Stimulated activated CD4-positive, alpha-beta T cell treated with anti-CD3 and anti-CD28 coated beads, Interleukin-4, amount 100 ng/mL, for 48 hours (primary cell): ENCODE measurements around the gene DCANP1.
A peak's percentile ranks its signal among the peaks of the same experiment; 100 is the strongest.

ENCODE experiments used
- DNase-seq, 2 donors: peaks; one replicate each; pipeline ENCODE4 v3.0.0-alpha.2; 2020; ENCODE audit warnings: low read depth in 2 of 2

The DCANP1 gene

DNA sequence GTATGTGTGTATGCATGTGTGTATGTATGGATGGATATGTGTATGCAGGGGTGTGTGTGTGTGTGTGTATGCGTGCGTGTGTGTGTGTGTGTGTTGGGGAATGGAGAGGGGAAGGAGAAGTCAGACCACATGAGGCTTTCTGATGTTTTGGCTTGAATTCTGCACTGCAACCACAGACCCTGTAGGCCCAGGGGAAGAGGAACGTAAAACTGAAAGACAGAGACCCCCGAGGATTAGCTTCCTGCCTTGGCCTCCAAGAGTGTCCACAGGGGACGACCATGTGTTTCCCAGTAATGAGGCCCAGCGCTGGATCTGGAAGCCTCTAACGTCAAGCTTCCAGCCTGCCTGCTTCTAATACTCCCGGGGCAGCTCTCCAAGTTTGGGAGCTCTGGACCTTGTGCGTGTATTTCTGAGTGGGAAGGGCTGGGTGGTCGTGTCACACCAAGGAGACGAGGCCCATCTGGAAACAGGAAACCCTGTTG lies 5.8 kb downstream of the DCANP1 start:
- no peak for DNase-seq

DNA sequence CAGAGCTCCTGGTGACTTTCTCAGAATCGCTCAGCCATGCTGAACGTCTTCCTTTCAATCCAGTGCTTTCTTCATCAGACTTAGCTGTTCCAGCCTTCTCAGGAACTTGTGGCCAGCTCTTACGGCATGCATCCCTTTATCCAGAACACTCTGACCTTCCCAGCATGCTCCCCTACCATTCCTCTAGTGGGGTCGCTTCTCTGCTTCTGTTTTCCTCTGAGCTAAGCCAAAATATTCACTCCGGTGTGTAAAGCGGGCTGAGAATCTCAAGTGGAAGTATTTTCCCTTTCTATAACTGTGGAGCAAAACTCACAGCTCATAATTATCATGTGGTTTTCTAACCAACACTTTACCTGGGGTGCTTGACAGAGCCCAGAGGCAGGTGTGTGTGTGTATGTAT lies 6.2 kb downstream of the DCANP1 start:
- DNase-seq: no peak

DNA sequence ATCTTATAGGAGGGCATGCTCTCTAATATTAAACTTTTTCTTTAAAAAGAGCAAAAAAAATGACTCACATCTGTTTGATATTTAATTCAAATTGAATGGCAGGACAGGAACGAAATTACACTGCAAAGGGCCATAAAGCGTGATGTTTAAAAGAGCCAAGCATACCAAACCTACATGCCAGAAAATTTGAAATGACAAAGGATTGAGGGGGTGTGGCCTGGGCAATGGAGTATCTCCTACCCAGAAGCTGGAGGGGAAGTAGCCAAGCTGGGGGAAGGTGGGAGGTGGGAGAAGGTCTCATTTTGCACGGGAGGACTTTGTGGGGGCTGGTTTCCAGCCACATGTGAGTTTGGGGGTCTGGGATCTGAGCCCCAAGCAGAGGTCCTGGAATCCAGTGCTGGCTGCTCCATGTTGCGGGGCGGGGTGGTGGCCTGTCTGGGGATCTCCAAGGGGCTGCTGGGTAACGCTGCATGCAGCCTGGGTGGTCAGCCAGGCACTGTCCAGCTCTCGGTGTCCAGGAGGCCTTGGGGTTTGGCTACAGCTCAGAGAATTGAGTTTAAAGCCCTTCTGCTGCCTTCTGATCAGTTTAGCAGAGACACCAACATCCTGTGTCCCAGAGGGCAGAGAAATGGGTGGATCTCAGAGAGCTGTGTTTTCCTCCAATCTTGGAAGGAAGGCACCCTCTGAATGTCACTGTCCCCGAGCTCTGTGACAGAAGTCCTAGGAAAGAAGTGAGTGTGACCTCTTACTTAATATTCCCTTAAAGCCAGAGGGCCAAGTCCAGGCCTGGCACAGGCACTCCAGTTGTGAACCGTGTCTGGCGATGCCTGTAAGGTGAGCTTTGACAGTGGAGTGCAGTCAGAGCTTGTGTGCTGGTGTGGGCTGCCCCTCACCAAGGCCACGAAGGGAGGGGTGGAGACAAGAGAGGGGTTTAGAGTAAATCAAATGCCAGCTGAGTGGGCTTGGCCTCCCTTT lies 7.6 kb downstream of the DCANP1 start:
- DNase-seq: no peak

DNA sequence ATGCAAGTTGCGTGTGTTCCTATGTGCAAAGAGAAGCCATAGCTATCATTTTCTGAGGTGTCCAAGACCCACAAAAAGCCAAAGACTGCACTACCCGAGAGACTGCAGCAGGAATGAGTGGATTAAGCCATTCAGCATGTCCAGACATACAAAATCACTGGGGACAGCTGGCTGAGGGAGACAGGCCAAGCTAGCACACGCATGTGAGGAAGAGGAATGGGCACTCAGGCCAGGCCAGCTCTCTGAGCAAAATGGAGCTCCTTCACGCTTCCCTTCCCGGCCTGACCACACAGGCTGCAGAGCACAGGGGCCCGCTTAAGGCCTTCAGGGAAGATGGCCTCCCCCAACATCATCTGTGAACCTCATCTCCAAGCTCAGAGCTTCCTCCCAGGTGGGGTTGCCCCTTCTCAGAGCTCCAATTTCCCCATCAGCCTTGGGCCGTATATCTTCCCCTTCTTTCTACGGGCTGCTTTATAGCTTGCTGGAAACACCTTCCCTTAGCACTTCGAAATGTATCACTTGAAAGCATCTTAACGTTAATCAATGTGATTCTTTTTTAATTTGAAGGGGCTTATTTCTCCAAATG lies 8.4 kb downstream of the DCANP1 start:
- DNase-seq: no peak

DNA sequence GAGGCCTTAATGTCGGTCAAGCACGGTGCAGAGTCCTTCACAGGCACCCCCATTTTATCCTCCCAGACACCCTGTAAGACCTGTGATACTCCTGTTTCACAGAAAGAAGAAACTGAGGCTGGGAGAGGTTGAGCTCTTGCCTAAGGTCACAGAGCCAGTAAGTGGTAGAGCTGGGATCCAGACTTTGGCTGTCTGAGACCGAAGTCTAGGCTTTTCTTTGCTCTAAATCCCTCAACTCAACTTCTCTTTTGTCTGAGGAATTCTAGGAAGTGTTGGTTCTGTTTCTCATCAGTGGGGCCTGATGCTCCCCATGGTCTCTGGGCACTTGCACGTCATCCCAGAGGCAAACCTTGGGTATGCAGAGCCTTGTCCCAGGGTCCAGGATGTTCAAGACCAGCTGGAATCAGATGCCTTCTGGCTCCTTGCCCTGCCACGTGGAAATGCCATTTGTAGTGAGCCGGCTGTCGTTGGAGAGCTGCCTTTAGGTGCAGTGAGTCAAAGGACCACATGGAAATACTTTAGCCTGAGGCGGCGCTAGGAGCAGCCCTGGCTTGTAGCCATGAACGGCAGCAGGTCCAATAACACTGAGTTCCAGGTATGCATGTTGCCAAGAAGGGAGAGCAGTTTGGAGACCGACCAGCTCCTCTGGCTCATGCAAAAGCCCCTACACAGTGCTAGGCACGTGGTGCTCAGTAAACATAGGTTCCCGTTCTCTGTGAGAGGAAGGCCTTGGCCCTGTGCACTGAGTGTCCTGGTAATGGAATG lies 9.2 kb downstream of the DCANP1 start:
- no peak for DNase-seq

DNA sequence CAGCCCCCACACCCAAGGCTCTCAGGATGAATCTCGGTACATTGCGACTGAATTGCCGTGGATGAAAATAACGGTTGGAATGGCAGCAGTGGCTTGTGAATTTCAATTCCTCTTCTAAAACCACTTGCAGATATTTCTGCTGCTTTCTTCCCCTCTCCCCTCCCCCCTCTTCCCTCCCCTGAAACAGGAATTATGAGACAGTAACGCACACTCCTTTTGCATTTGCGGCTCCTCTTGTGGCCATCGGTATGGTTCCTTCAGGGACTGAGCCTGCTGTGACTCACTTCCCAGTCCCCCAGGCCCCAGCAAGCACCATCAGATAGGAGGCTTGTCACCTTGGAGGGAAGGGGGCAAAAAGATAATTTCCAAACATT lies 9.7 kb downstream of the DCANP1 start:
- no peak for DNase-seq

DNA sequence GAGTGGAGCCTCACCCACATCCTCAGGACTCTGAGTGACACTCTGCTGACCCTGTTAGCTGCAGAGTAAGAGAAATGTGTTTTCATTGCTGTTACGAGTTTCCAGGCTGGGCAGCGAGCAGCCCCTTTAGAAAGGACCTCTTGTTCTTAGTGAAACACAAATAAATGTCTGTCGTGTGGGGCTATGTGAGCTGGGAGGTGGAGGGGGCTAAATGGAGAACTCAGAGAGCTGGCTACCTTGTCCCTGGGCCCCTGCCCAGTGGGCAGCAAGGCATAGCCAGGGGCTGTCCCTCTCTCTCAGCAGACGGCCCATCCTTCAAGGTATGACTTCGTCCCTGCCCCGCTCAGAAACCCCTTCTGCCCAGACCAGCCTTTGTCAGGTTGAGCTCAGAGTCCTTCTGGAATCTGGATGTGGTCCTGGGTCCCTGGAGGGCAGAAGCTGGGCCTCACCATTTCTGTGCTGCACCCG lies 10.2 kb downstream of the DCANP1 start:
- DNase-seq: no peak

DNA sequence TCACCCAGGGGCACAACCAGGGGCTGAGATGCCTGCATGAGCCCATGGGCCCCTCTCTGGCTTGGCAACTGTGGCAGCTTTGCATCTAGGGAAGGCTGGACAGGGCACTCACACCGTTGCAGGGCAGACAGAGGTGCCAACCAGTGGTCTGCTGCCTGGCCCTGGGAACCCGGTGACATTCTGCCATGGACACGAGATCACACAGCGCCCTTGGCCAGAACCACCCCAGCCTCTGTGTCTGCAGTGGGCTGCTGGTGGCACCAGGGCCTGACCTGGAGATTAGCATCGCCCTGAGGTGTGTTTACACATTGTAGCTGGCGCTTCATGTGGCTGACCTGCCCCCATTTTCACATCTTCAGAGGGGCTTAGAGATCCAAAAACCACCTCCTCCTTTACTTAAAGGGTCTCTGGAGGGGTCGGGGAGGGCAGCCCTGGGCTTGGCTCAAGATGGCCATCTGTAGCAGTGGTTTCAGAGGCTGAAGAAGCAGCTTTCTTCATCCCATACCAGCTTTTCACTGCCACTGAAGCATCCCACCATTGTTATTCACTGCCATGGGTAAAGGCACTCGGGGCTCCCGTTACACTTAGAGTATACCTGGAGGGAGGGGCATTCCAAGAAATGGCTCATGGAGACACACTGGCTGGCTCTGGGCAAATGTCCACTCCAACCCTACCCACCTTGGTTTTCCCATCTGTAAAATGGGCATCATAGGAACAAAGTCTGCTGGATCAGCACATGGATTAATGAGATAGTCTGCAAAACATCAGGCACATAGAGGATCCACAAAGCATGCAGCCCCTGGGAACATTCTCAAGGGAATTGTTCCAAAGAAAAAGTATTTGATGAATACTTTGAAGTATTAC lies 11.4 kb downstream of the DCANP1 start:
- no peak for DNase-seq

DNA sequence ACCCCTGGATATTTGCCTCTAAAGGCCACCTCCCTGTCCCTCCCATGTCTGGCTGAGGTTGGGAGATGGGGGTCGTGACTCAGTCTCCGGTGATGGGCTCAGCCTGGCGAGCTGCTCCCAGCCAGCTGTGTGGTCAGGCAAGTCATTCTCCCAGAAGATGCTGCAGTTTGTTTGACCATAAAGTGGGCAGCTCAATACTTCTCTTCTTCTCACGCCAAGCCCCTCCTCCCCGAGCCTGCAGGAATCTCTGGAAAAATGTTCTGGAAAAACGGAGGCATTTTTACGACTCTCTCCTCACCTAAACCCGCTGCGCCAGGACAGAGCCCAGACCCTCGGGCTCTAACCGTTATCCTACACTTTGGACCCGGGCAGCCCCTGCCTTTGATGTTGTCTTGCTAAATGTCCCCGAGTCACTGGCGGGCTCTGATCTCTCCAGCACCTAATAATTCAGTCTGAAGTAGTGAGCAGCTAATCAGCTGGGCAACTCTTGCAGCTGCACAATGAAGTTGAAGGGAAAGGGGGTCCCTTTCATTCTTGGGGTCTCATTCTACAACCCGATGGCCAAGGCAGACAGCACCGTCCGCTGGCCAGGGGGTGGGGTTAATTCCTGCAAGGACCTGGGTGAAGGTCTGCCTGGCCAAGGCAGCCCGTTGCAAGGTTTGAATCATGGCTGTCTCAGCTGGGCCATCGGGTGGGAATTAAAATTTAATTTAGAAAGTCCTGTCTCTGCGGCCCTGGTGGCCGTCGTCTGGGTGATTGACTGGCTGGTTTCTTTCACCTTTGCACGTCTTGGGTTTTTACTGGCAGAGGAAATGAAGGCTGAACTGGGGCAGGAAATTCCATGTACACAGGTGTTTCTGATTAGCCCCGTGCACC lies 12.3 kb downstream of the DCANP1 start:
- DNase-seq: no peak

DNA sequence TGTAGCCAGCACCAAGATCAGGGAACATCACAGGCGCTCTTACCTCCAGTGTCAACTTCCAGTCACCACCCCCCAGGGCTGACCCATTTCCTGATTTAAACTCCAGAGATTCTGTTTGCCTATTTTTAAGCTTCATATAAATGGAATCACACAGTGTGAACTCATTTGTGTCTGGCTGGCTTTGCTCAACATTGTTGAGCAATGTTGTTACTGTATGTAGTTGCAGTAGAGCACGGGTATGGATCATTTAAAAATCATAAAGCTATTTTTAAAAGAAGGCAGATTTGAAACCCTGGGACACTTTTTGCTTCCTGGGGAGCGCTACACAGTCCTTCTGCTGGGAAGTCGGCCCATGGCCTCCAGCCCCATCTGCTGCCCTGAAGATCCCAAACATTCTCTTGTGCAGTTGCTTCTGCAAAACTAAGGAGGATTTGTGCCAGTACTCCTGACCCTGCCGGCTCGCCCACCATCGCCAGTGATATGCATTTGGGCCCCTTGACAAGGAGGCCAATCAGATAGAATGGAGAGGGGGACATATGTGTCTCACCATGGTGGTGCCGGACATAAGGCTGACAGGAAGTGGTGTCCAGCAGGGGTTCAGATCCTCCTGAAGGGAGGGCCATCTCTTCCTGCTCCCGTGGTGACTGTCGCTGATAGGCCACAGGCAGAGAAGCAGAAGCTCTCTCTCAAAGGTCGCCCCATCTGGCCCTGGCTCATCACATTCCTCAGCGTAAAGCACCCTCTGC lies 13.3 kb downstream of the DCANP1 start:
- DNase-seq: no peak

DNA sequence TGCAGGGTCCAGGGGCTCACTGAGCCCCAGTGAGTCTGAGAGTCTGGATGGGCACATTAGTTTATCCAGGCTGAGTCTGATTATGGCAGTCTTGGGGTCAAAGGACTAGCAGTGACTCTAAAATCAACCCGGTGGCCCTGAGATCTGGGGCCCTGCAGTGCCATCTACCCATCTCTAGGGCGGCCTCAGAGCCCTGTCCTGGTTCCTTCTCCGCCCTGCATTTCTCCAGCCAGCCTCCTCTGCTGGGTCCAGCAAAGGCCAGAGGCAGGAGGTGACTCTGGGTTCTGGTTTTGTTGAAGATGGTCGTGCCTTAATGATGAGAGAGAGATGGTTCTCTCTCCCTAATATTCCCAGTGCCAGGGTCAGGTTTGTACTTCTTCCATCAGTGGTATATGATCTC lies 15.0 kb downstream of the DCANP1 start:
- DNase-seq: no peak

DNA sequence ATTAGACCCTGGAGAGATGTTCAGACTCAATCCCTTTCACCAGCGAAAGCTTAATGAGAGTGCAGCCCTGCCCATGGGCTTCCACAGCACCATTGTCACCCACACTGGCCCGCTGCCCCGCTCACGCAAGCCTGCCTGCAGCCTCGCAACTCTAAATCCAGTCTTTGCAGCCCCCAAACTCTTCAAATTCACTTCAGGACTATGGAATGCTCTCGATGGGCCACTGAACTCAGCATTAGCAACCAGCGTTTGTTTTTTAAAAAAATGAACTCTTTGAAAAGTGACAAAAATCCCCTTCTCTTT lies 17.1 kb downstream of the DCANP1 start:
- no peak for DNase-seq

DNA sequence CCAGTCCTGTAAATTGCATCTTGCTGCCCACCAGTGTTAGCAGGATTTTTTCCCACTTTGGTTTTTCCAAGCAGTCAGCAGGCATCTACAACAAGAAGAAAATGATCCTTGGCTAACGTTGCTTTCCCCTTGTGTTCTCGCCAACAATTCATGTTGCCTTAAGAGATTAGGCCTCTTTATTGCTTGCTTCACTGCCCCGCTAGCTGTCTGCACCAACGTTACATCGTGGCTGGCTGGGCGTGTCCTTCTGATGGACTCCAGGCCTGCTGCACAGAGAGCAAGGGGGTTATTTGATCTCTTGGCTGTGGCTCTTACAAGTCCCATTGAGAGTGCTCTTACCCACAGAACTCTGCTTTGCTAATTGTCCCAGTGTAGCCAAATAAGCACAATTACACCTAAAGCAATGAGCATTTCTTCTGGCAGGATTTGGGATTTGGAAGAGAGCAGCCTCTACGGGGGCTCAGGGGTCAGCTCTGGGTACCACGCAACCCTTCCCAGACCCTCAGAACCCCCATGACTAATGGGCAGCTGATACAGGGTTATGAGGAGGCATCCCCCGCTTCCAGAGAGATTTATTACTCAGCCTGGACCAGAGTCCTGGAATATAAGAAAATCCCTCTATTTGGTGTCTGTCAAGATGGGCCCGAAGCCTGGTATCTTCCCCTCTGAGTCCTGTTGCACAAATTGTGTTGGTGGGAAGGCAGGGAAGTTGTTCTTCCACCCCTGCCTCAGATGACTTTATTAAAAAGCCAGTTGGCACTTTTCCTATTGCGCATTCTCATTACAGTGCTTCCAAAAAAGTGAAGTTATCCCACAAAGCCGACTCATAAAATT lies 17.6 kb downstream of the DCANP1 start:
- DNase-seq: no peak

DNA sequence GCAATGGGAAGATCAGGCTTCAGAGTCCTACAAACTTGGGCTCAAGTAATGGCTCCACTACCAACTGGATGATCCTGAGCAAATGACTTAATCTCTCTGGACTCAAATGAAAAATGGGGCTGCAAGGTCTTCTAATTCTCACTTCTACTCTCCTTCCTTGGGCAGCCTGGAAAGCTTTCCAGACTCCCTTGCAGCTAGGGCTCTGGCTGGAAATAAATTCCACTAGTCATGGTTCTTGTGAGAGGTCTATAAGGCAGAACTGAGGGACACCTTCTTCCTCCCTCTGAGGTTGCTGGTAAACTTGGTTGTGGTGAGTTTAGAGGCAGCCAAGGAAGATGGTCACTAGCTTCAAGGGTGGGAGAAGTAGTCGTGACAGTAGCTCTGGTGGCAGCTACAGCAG lies 18.6 kb downstream of the DCANP1 start:
- DNase-seq: no peak

DNA sequence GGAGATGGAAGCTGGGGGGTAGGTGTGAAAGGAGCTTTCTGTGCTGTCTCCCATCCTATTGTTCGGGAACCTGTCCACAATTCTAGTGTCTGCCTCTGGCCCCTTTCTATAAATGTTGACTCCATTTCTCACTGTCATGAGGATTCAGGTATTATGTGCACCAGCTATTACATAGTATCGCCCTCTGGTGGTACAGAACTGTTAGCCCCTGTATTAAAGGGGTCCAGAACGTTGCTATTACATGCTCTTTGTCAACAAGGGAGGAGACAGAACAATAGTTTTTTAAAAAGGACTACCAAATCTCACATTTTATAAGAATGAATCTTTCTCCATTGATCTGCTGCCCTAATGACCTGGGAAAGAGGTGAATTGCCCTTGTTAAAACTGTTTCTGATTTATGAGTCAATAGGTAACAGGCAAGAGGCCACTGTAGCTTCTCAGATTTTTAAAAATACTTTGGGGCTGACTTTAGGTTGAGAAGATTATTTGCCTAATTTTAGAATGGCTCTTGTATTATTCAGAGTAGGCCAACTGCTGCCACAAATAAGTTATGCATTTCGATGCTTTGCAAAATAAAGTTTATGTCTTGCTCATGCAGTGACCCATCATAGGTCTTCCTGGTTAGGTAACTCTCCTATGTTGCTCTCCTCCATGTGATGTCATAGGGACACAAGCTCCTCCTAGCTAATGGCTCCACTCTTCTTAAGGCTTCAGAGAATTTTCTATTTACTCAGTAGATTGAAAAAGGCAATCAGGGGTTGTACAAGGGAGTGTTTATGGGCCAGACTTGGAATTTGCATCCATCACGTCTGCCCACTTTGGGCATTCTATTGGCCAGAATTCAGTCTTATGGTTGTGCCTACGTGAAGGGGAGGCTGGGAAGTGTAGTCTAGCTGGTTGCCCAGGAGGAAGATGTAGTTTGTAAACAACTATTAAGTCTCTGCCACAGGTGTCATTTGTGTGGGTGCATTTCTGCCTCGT lies 20.8 kb downstream of the DCANP1 start:
- peak in 1 of 2 donors; percentile 13 for DNase-seq

DNA sequence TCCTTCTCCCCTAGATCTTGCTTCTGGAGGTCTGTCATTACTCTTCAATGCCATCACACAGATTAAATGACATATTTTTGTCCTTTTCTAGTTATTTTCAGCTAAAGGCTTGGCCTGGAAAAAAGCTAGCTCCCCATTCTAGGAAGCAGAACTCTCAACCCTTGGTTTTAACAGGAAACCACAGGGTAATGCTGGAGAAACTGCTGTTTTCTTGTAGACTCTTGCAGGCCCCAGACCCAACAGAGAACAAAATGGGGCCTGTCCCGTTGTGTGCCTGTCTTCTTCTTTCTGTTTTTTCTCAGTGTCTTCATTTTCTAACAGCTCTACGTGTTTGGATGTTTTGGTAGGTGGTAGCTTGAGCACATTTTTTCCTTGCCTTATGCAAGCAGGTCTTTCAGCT lies 21.5 kb downstream of the DCANP1 start:
- no peak for DNase-seq

DNA sequence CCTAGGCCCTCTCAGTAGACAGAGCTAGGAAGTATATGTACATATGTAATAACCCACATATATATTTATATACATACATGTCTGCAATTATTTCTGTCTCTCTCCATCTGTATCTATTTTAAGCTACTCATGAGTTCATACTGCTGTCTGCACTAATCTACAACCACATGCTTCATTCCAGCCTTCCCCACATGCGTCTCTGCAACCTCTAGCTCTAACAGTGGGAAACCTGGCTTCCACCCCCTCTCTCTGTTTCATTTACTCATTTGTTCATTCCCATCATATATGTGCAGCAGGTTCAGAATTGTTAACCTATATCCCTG lies 23.3 kb downstream of the DCANP1 start:
- DNase-seq: no peak
